Measurements from ENCODE around the gene TBC1D1.

TBC1D1 gene

DNA sequence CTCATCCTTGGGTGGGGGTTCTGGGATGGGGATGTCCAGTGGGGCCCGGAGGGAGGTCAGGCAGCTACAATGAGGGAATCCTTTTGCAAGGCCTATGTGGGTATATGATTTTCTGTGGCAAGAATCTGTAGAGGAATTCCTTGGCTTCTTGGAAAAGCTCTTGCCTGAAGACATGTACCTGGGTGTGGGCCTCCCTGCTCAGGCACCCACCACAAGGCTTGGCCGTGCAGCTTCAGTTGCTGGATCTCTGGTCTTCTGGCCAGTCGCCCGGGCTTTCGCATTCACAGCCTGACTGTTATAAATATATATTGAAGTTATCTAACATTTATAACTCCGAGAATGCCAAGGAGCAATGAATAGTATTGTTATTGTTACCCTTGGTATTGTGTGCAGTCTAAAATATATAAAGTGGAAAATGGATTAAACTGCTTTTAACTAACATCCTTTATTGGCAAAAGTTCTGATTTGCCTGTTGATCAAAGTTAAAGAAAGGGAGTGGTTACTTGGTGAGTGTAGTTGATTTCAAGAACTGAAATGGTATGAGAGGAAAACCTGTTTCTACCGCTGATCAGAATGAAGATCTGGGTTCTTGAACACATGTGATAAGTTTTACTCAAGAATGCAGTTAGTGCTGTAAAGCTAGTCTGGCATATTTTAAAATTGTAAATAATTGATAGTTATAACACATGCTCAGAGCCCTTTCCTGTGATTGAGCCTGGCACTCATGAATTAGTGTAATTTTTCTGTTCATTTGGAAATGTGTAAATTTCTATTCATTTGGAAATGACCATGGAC, 105.3 kb downstream of the TBC1D1 start:
- no peak for DNase-seq

- DNase-seq: no peak
Measured at GRCh38 chr4:37998226-37998625, 107.3 kb downstream of the TBC1D1 start.

GRCh38 chr4:37999000-37999716, 108.3 kb downstream of the TBC1D1 start:
- peak; percentile 17 to 85 (median 73) for DNase-seq

GRCh38 chr4:37999965-38000364, 109.1 kb downstream of the TBC1D1 start:
- no peak for DNase-seq

GRCh38 chr4:38001927-38002326, 111.0 kb downstream of the TBC1D1 start:
- no peak for DNase-seq

GRCh38 chr4:38002451-38003071, 111.7 kb downstream of the TBC1D1 start:
- no peak for DNase-seq

GRCh38 chr4:38003102-38003501, 112.2 kb downstream of the TBC1D1 start:
- DNase-seq: no peak

GRCh38 chr4:38003628-38004027, 112.7 kb downstream of the TBC1D1 start:
- no peak for DNase-seq

GRCh38 chr4:38004062-38004461, 113.2 kb downstream of the TBC1D1 start:
- no peak for DNase-seq

DNA sequence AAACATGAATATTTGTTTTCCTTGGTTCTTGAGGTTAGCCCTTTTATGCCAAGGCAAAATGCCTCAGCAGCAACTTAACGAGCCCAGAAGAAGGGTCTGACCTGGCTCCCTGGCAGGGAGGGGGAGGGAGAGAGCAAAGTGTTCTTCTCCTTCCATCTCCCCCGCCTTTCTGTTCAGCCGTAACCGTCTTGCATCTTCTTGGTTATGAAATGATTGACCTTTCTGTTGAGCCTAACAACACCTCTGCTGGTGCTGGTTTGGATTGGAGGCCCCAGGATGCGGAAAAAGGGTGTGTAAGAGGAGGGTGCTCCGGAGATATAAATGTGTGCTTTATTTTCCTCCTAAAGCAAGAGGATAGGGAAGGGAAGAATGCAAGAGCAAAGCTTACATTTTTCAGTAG, 114.0 kb downstream of the TBC1D1 start:
- no peak for DNase-seq

DNA sequence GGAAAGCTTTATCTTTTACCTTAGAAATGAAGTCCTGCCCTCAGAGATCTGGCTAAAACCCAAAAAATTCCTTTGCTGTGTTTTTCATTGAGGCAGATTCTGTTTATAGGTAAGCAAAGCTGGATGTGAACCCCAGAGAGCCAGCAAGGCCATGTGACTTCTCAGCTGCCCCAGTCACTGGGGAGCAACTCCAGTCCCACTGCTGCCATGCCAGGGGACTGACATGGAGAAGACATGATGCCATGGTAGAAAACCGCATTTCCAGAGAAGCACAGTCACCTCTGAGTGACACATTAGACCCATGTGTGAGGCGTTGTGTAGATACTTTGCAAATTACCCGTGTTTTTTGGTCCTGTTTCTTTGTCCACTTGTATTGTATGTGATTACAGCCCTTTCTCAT, 114.8 kb downstream of the TBC1D1 start:
- no peak for DNase-seq

- no peak for DNase-seq
Measured at GRCh38 chr4:38007645-38008044, 116.8 kb downstream of the TBC1D1 start.

- DNase-seq: no peak
Measured at GRCh38 chr4:38008571-38009021, 117.7 kb downstream of the TBC1D1 start.

DNA sequence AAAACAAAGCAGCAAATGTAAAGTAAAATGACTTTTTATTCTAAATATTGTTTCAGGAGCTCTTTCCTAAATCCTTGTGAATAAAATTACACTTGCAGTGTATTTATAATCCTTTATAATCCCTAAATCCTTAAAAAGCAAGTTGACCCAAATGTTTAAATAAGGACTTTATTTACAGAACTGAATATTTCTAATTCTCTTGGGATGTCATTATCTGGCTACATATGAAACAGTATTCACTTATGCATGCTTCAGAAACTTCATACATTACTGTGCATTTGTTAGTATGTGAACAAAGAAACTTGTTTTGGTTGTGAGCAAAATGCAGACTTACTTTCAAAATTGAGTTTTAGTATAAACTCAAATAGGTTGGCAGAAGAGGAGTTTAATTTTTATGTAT, 118.5 kb downstream of the TBC1D1 start:
- no peak for DNase-seq

DNA sequence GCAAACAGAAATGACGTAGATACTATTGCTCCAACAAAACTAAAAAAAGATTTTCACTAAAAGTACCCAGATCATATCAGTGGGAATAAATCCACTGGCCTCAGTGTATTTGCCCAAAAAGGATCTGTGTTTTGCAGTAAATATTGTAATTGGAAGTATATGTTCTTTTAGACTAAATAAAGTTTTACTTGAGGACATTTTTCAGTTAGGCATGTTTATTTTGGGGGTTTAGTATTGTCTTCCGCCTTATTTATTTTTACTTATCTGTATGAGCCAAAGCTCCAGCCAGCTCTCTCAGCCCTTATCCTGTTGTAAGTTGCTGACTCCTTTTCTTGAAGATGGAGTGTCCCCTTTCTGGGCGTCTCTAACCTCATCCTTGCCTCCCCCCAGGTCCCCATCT, 119.1 kb downstream of the TBC1D1 start:
- no peak for DNase-seq

GRCh38 chr4:38011511-38012162, 120.8 kb downstream of the TBC1D1 start:
- DNase-seq: no peak

- DNase-seq: peak in 2 of 3 experiments; percentile 43 to 67
Measured at GRCh38 chr4:38013461-38014366, 122.8 kb downstream of the TBC1D1 start.

- no peak for DNase-seq
Measured at GRCh38 chr4:38014421-38014852, 123.6 kb downstream of the TBC1D1 start.

GRCh38 chr4:38015886-38016515, 125.1 kb downstream of the TBC1D1 start:
- peak in 1 of 3 experiments; percentile 30 for DNase-seq

- no peak for DNase-seq
Measured at GRCh38 chr4:38016698-38017097, 125.8 kb downstream of the TBC1D1 start.

GRCh38 chr4:38017609-38018008, 126.7 kb downstream of the TBC1D1 start:
- DNase-seq: no peak

- no peak for DNase-seq
Measured at GRCh38 chr4:38020386-38020785, 129.5 kb downstream of the TBC1D1 start.

Data from NCI-H1417 (cell line).